ENCODE measurements around the gene GIMD1.

GIMD1 gene

DNA sequence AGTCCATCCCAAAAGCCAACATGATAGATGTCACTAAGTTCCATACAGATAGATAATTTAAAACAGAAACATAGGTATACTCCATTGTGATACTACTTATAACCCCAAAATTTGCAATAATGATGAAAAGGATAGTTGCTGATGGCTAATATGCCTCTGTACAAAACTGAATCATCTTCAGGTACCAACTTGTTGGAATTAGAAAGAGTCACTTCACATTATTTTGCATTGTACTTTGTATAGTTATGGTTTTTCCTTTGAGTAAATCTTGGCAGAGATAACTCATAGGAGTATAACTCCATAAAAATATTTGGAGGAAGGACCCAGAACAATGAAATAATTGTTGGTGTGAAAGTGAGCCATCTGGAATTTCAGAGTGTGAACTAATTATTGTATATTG lies 17.6 kb downstream of the GIMD1 start:
- Histone ChIP-seq H3K4me1 (ENCODE audit: control insufficient read depth, insufficient read depth, low read length) (peaks cover 8% of the 10 kb centered on the region), H3K4me3 (ENCODE audit: low read length) (no peak overlapping the region), H3K36me3 (ENCODE audit: control insufficient read depth, insufficient read depth, low read length, severe bottlenecking) (peaks cover 35% of the 10 kb centered on the region), H3K27me3 (replicated peaks; ENCODE audit: control insufficient read depth, insufficient read depth, low read length) (no peaks in the 10 kb centered on the region), H3K9ac (ENCODE audit: low read length) (no peak overlapping the region), H3K9me3 (ENCODE audit: control insufficient read depth, low read length) (no peaks in the 10 kb centered on the region)
- no peak for DNase-seq (ENCODE audit: low read depth)

DNA sequence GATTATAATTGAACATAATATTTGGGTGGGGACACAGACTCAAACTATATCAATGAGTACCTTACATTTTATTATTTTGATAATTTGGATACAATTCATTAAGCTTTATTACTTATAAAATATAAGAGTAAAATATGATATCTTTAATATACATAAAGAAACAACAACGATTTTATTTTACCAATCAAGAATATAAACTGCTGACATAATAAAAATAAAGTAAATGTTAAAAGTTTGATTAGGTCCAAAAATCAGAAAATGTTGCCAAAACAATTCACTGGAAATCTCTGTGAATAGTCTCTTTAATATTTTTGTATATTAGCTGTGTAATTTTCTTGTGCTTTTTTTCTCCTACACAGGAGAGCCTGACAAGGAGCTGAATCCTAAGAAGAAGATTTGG lies 21.4 kb downstream of the GIMD1 start:
- peaks cover 11% of the 10 kb centered on the region for H3K4me1 ChIP-seq (ENCODE audit: control insufficient read depth, insufficient read depth, low read length)
- DNase-seq (ENCODE audit: low read depth): no peak

DNA sequence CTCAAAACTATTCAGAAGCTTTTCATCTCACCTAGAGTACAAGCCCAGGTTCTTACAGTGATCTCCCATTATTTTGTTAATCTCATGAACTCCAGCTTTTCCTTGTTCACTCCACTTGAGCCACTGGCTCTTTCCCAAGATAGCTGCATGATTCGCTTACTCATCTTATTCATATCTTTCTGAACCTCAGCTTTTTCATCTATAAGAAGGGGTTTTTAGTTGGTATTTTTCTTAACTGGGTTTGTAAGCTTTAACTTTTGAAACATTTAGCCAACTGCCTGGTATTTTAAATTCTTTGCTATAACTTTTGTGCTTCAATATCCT lies 24.0 kb downstream of the GIMD1 start:
- H3K4me3 ChIP-seq (ENCODE audit: low read length): no peak overlapping the region
- H3K9ac ChIP-seq (ENCODE audit: low read length): no peak overlapping the region
- peaks cover 33% of the 10 kb centered on the region for H3K36me3 ChIP-seq (ENCODE audit: control insufficient read depth, insufficient read depth, low read length, severe bottlenecking)
- peaks cover 13% of the 10 kb centered on the region for H3K4me1 ChIP-seq (ENCODE audit: control insufficient read depth, insufficient read depth, low read length)
- no peaks in the 10 kb centered on the region for H3K9me3 ChIP-seq (ENCODE audit: control insufficient read depth, low read length)
- DNase-seq (ENCODE audit: low read depth): peak; percentile 47
- H3K27me3 ChIP-seq (replicated peaks; ENCODE audit: control insufficient read depth, insufficient read depth, low read length): no peaks in the 10 kb centered on the region

More for the DNA sequence above, 21.4 kb downstream of the GIMD1 start:
- Histone ChIP-seq H3K9ac (ENCODE audit: low read length) (no peak overlapping the region), H3K9me3 (ENCODE audit: control insufficient read depth, low read length) (no peaks in the 10 kb centered on the region), H3K36me3 (ENCODE audit: control insufficient read depth, insufficient read depth, low read length, severe bottlenecking) (peaks cover 35% of the 10 kb centered on the region), H3K4me3 (ENCODE audit: low read length) (no peak overlapping the region), H3K27me3 (replicated peaks; ENCODE audit: control insufficient read depth, insufficient read depth, low read length) (no peaks in the 10 kb centered on the region)

DNA sequence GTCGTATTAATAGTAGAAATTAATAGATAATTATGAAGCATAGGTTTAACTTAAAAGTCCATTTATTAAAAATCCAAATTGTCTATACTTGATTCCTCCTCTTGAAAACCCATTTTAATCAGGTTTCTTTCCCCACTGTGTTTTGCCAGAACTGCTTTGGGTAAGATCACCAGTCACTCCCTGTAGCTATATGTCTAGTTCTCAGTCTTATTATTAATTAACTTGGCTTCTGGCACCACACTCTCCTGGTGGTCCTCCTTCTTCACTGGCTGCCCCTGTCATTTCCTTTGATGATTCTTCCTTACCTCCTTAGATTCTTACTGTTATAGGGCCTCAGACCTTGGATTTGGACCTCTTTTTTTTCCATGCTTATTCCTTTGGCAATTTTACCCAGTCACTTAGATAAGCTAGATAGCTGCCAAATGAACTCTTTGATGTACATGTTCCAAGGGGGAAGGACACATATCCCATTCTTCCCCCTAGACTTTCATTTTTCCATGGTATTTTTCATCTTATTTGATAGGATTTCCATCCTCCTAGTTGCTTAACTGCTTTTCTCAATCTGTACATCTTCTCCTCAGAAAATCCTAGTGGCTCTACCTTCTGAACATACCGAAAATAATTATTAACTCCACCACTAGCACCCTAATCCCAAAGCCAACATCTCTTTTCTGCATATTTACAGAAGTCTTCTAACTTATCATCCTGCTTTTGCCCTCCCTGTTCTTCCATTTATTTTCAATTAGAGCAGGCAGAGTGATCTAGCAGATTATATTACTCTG lies 24.5 kb downstream of the GIMD1 start:
- H3K36me3 ChIP-seq (ENCODE audit: control insufficient read depth, insufficient read depth, low read length, severe bottlenecking): peaks cover 31% of the 10 kb centered on the region
- no peak overlapping the region for H3K9ac ChIP-seq (ENCODE audit: low read length)
- peaks cover 13% of the 10 kb centered on the region for H3K4me1 ChIP-seq (ENCODE audit: control insufficient read depth, insufficient read depth, low read length)
- DNase-seq (ENCODE audit: low read depth): no peak
- no peak overlapping the region for H3K4me3 ChIP-seq (ENCODE audit: low read length)
- no peaks in the 10 kb centered on the region for H3K27me3 ChIP-seq (replicated peaks; ENCODE audit: control insufficient read depth, insufficient read depth, low read length)
- no peaks in the 10 kb centered on the region for H3K9me3 ChIP-seq (ENCODE audit: control insufficient read depth, low read length)

DNA sequence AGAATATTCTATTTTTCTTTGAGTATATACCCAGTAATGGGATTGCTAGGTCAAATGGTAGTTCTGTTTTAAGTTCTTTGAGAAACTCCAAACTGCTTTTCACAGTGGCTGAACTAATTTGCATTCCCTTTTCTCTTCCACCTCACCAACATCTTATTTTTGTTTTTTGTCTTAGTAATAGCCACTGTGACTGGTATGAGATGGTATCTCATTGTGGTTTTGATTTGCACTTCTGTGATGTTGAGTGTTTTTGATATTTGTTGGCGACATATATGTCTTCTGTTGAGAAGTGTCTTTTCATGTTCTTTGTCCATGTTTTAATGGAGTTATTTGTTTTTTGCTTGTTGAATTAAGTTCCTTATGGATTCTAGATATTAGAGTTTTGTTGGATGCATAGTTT lies 27.8 kb downstream of the GIMD1 start:
- Histone ChIP-seq H3K4me1 (ENCODE audit: control insufficient read depth, insufficient read depth, low read length) (peaks cover 13% of the 10 kb centered on the region), H3K4me3 (ENCODE audit: low read length) (no peak overlapping the region), H3K27me3 (replicated peaks; ENCODE audit: control insufficient read depth, insufficient read depth, low read length) (no peaks in the 10 kb centered on the region), H3K9me3 (ENCODE audit: control insufficient read depth, low read length) (no peaks in the 10 kb centered on the region), H3K9ac (ENCODE audit: low read length) (no peak overlapping the region), H3K36me3 (ENCODE audit: control insufficient read depth, insufficient read depth, low read length, severe bottlenecking) (peaks cover 46% of the 10 kb centered on the region)
- no peak for DNase-seq (ENCODE audit: low read depth)

DNA sequence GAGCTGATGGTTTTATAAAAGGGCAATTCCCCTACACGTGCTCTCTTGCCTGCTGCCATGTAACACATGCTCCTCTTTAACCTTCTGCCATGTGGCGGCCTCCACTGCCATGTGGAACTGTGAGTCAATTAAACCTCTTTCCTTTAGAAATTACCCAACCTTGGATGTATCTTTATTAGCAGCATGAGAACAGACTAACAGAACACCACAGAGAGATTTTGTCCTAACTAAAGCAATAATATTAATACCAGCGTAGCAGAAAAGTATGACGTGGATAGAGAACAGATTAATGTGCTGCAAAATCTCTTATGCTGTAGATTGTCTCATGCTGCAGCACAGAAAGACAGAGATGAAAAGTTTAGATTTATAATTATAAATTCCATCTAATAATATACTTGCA lies 29.1 kb downstream of the GIMD1 start:
- Histone ChIP-seq H3K4me3 (ENCODE audit: low read length) (no peak overlapping the region), H3K27me3 (replicated peaks; ENCODE audit: control insufficient read depth, insufficient read depth, low read length) (no peaks in the 10 kb centered on the region), H3K9ac (ENCODE audit: low read length) (no peak overlapping the region), H3K9me3 (ENCODE audit: control insufficient read depth, low read length) (no peaks in the 10 kb centered on the region), H3K4me1 (ENCODE audit: control insufficient read depth, insufficient read depth, low read length) (peaks cover 5% of the 10 kb centered on the region), H3K36me3 (ENCODE audit: control insufficient read depth, insufficient read depth, low read length, severe bottlenecking) (peaks cover 58% of the 10 kb centered on the region)
- no peak for DNase-seq (ENCODE audit: low read depth)

DNA sequence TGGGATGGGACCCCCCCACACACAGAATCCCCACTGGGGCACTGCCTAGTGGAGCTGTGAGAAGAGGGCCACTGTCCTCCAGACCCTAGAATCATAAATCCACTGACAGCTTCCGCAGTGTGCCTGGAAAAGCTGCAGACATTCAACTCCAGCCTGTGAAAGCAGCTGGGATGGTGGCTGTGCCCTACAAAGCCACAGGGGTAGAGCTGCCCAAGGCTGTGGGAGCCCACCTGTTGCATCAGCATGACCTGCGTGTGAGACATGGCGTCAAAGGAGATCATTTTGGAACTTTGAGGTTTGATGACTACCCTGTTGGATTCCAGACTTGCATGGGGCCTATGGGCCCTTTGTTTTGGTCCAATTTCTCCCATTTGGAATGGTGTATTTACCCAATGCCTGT lies 29.9 kb downstream of the GIMD1 start:
- Histone ChIP-seq H3K4me3 (ENCODE audit: low read length) (no peak overlapping the region), H3K9me3 (ENCODE audit: control insufficient read depth, low read length) (no peaks in the 10 kb centered on the region), H3K9ac (ENCODE audit: low read length) (no peak overlapping the region), H3K4me1 (ENCODE audit: control insufficient read depth, insufficient read depth, low read length) (peaks cover 3% of the 10 kb centered on the region), H3K36me3 (ENCODE audit: control insufficient read depth, insufficient read depth, low read length, severe bottlenecking) (peaks cover 65% of the 10 kb centered on the region), H3K27me3 (replicated peaks; ENCODE audit: control insufficient read depth, insufficient read depth, low read length) (no peaks in the 10 kb centered on the region)
- DNase-seq (ENCODE audit: low read depth): no peak

DNA sequence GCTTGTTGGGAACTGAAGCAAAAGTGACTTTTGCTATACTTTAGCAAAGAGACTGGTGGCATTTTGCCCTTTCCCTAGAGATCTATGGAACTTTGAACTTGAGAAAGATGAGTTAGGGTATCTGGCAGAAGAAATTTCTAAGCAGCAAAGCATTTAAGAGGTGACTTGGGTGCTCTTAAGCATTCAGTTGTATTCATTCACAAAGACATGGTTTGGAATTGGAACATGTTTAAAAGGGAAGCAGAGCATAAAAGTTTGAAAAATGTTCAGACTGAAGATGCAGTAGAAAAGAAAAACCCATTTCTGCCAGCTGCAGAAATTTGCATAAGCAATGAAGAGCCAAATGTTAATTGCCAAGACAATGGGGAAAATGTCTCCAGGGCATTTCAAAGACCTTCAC lies 30.7 kb downstream of the GIMD1 start:
- DNase-seq (ENCODE audit: low read depth): no peak
- H3K9ac ChIP-seq (ENCODE audit: low read length): no peak overlapping the region
- no peaks in the 10 kb centered on the region for H3K9me3 ChIP-seq (ENCODE audit: control insufficient read depth, low read length)
- H3K4me3 ChIP-seq (ENCODE audit: low read length): no peak overlapping the region
- H3K27me3 ChIP-seq (replicated peaks; ENCODE audit: control insufficient read depth, insufficient read depth, low read length): no peaks in the 10 kb centered on the region
- peaks cover 73% of the 10 kb centered on the region for H3K36me3 ChIP-seq (ENCODE audit: control insufficient read depth, insufficient read depth, low read length, severe bottlenecking)
- H3K4me1 ChIP-seq (ENCODE audit: control insufficient read depth, insufficient read depth, low read length): peaks cover 3% of the 10 kb centered on the region

DNA sequence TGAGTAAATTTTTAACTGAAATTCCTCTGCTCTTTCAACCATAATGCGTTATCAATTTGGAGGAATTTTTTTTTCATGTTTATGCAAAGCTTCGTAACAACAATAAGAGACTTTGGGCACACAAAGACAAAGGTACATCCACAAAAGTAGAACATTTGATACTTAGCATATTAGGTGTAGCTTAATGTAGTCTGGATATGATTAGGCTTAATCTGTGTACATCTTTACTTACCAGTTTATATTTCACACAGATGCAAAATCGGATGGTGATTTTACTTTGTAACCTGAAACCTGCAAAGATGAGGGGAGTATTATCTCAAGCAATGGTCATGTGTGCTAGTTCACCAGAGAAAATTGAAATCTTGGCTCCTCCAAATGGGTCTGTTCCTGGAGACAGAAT lies 32.0 kb downstream of the GIMD1 start:
- DNase-seq (ENCODE audit: low read depth): no peak
- Histone ChIP-seq H3K27me3 (replicated peaks; ENCODE audit: control insufficient read depth, insufficient read depth, low read length) (no peaks in the 10 kb centered on the region), H3K36me3 (ENCODE audit: control insufficient read depth, insufficient read depth, low read length, severe bottlenecking) (peaks cover 85% of the 10 kb centered on the region), H3K9me3 (ENCODE audit: control insufficient read depth, low read length) (no peaks in the 10 kb centered on the region), H3K9ac (ENCODE audit: low read length) (no peak overlapping the region), H3K4me1 (ENCODE audit: control insufficient read depth, insufficient read depth, low read length) (peaks cover 3% of the 10 kb centered on the region), H3K4me3 (ENCODE audit: low read length) (no peak overlapping the region)

DNA sequence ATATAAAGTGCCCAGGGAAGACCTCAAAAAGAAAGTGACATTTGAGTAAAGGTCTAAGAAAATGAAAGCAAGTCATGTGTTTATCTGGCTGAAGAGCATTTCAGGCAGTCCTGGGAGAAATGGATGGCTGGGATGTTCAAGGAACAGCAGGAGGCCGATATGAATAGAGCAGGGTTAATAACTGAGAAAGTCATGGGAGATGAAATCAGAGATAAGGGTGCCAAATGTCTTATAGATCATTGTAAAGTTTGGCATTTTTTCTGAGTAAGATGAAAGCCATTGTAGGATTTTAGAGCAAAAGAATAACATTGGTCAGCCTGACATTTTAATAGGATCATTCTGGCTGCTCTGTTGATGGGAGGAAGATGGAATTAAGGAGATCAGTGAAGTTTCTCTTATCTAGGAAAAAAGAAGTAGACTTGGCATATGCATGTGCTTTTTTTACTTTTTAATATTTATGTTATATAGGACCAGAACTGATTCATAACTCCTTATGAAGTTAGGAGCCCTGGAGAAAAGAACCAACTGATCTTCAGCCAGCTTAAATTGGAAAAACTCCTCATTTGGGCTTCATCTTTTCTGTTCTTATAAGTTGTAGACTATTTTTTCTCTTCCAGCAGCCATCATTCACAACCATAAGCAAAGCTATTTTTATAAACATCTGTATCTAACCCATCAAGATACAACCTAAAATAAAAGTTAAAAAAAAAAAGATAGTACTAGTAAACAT lies 33.7 kb downstream of the GIMD1 start:
- H3K27me3 ChIP-seq (replicated peaks; ENCODE audit: control insufficient read depth, insufficient read depth, low read length): no peaks in the 10 kb centered on the region
- no peak overlapping the region for H3K9ac ChIP-seq (ENCODE audit: low read length)
- peaks cover 92% of the 10 kb centered on the region for H3K36me3 ChIP-seq (ENCODE audit: control insufficient read depth, insufficient read depth, low read length, severe bottlenecking)
- no peak for DNase-seq (ENCODE audit: low read depth)
- H3K4me3 ChIP-seq (ENCODE audit: low read length): no peak overlapping the region
- no peaks in the 10 kb centered on the region for H3K4me1 ChIP-seq (ENCODE audit: control insufficient read depth, insufficient read depth, low read length)
- H3K9me3 ChIP-seq (ENCODE audit: control insufficient read depth, low read length): no peaks in the 10 kb centered on the region

DNA sequence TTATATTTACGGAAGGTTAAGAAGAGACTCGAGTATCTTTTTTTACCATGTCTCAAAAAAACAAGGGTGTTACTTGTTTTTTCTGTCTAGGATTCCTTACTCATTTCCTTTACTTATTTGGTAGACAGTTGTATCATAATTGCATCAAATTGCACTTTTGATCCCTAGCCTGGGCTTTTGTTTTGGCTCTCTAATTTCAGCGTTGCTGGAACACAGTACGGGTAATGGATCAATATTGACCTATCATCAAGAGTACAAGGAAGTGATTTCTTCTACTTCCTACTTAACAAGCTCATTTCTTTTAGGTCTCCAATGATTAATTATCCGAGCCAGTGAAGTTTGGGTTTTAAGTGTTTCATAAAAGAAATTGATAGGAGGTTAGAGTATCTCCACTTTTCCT lies 35.4 kb downstream of the GIMD1 start:
- Histone ChIP-seq H3K36me3 (ENCODE audit: control insufficient read depth, insufficient read depth, low read length, severe bottlenecking) (peaks cover 95% of the 10 kb centered on the region), H3K4me3 (ENCODE audit: low read length) (no peak overlapping the region), H3K4me1 (ENCODE audit: control insufficient read depth, insufficient read depth, low read length) (no peaks in the 10 kb centered on the region), H3K9me3 (ENCODE audit: control insufficient read depth, low read length) (no peaks in the 10 kb centered on the region), H3K27me3 (replicated peaks; ENCODE audit: control insufficient read depth, insufficient read depth, low read length) (no peaks in the 10 kb centered on the region), H3K9ac (ENCODE audit: low read length) (no peak overlapping the region)
- no peak for DNase-seq (ENCODE audit: low read depth)
